Kidney (tissue), 14 donors: Measurements from ENCODE around the gene TTC28. TPM values are rescaled to one million over a fixed set of nuclear protein-coding genes. Genes with fewer than 3 reads are reported as not detected.

ENCODE experiments used
- DNase-seq, 5 donors: peaks; one replicate each; pipeline ENCODE4 v3.0.0-alpha.2; 2013 to 2020
- FAIRE-seq: peaks from 2 replicates; lab custom pipeline; 2012; peaks lifted over from hg19 to GRCh38; lab: Jason Lieb, UNC
- H3K27ac ChIP-seq, 2 donors: one replicate each; pipeline ENCODE4 v1.7.0; 2013; ENCODE audit warnings: low read depth in 2 of 2, low read length in 2 of 2, inconsistent platforms in 1 of 2
- H3K27me3 ChIP-seq: one replicate; pipeline ENCODE4 v1.7.1; 2013; ENCODE audit warnings: low read length, inconsistent platforms; ENCODE audit not compliant: control insufficient read depth, insufficient read depth
- H3K36me3 ChIP-seq, 3 donors: one replicate each; pipeline versions ENCODE4 v1.7.0 to v1.7.1; 2013; ENCODE audit warnings: low read length in 3 of 3, control low read depth in 1 of 3, inconsistent platforms in 1 of 3; ENCODE audit not compliant: insufficient read depth in 3 of 3, control insufficient read depth in 2 of 3
- H3K4me1 ChIP-seq, 3 donors: one replicate each; pipeline versions ENCODE4 v1.7.0 to v1.7.1; 2013; ENCODE audit warnings: low read length in 3 of 3, inconsistent platforms in 1 of 3, low read depth in 1 of 3; ENCODE audit not compliant: control insufficient read depth in 2 of 3, insufficient read depth in 2 of 3
- H3K4me3 ChIP-seq, 3 donors: one replicate each; pipeline versions ENCODE4 v1.7.0 to v1.8.1; 2013; ENCODE audit warnings: low read length in 3 of 3, control low read depth in 1 of 3, inconsistent platforms in 1 of 3
- H3K9ac ChIP-seq, 3 donors: one replicate each; pipeline versions ENCODE4 v1.7.0 to v1.7.1; 2013; ENCODE audit warnings: low read length in 3 of 3, control low read depth in 1 of 3, inconsistent platforms in 1 of 3
- H3K9me3 ChIP-seq, 3 donors: one replicate each; pipeline versions ENCODE4 v1.7.0 to v1.7.1; 2013; ENCODE audit warnings: low read length in 3 of 3, control low read depth in 1 of 3, inconsistent platforms in 1 of 3; ENCODE audit not compliant: control insufficient read depth in 2 of 3, insufficient read depth in 1 of 3
- CTCF ChIP-seq: IDR thresholded peaks from 3 replicates; pipeline ENCODE4 v1.5.1; 2012; ENCODE audit warnings: mild to moderate bottlenecking, moderate library complexity, borderline replicate concordance; ENCODE audit not compliant: insufficient read depth; ENCODE audit errors: extremely low read depth
- intact Hi-C: fragments of 100-400 bp; cut with DNase I; formaldehyde crosslinking; loops from one replicate; pipeline ENCODE4 v1.11.1; 2022
- polyA plus RNA-seq: library from polyadenylated mRNA; stranded (reverse); fragments of 350-450 nt; fragmentation: Illumina TruSeq; extraction: RNeasy Lipid Tissue Mini Kit (QIAGEN cat#74804); gene quantifications from one replicate; pipeline ENCODE4 v1.2.3, GENCODE V29; 2014; ENCODE audit warnings: low read depth, low replicate concordance; ENCODE audit not compliant: insufficient read depth
- total RNA-seq: library from RNA; stranded (reverse); fragmentation: NEBNext Ultra II Directional; extraction: Animal tissue kit (Norgen Biotek cat#: 25700); gene quantifications from one replicate; pipeline ENCODE4 v1.2.1, GENCODE V29; 2021
- donor health status: control.
- donor health status: control.
- donor health status: control.
- donor health status: control.
- donor health status: control.
- donor health status: DM: yes; HTN: yes; CAD: no.
- donor health status: Normal renal cell carcinoma (clear cell type).

TTC28 gene
- total and polyA plus RNA-seq, 2 donors from 2014 or later = 3.5 to 40.2 TPM

- Histone ChIP-seq H3K4me3 (no peak overlapping the region), H3K27me3 (no peaks in the 10 kb centered on the region), H3K9me3 (no peaks in the 10 kb centered on the region), H3K36me3 (peaks cover 3 to 16% (median 4%) of the 10 kb centered on the region in 3 donors), H3K9ac (no peak overlapping the region), H3K4me1 (no peaks in the 10 kb centered on the region), H3K27ac (no peak overlapping the region)
- FAIRE-seq (no peak), DNase-seq (peak in 1 of 5 donors; percentile 30)
- intact Hi-C loops = no loop called here
- TF ChIP-seq CTCF = no peak
Observed at GRCh38 chr22:27997538-27997937, 682.1 kb downstream of the TTC28 start.

- no peaks in the 10 kb centered on the region for H3K9me3 ChIP-seq
- FAIRE-seq = no peak
- no peak overlapping the region for H3K27ac ChIP-seq
- H3K27me3 ChIP-seq = no peaks in the 10 kb centered on the region
- peaks cover 3 to 21% (median 4%) of the 10 kb centered on the region in 3 donors for H3K36me3 ChIP-seq
- DNase-seq = no peak
- no peak overlapping the region for H3K4me3 ChIP-seq
- intact Hi-C loops = no loop called here
- no peaks in the 10 kb centered on the region for H3K4me1 ChIP-seq
- no peak overlapping the region for H3K9ac ChIP-seq
- TF ChIP-seq CTCF = no peak
Observed at GRCh38 chr22:27996981-27997380, 682.7 kb downstream of the TTC28 start.

GRCh38 chr22:27996529-27996925 lies 683.1 kb downstream of the TTC28 start:
- FAIRE-seq = no peak
- Histone ChIP-seq H3K4me1 (no peaks in the 10 kb centered on the region), H3K27me3 (no peaks in the 10 kb centered on the region), H3K9ac (no peak overlapping the region), H3K9me3 (no peaks in the 10 kb centered on the region), H3K4me3 (no peak overlapping the region), H3K27ac (no peak overlapping the region), H3K36me3 (peaks cover 3 to 21% (median 4%) of the 10 kb centered on the region in 3 donors)
- no peak for DNase-seq
- no peak for TF ChIP-seq CTCF
- intact Hi-C loops = no loop called here
